Mononuclear cell (primary cell): ENCODE data around the gene LRMDA. TPM values are rescaled to one million over a fixed set of nuclear protein-coding genes. Genes with fewer than 3 reads are reported as not detected.

ENCODE experiments used
- H3K27me3 ChIP-seq: 2 replicates; pipeline ENCODE4 v1.6.0; 2011; ENCODE audit warnings: low read length, control low read depth; ENCODE audit not compliant: insufficient read depth
- H3K4me1 ChIP-seq: 2 replicates; pipeline ENCODE4 v1.5.1; 2011; ENCODE audit warnings: mild to moderate bottlenecking, low read length, control low read depth; ENCODE audit not compliant: insufficient read depth
- H3K4me3 ChIP-seq: 2 replicates; pipeline ENCODE4 v1.5.1; 2011; ENCODE audit warnings: mild to moderate bottlenecking, low read length, moderate library complexity
- H3K9me3 ChIP-seq: 2 replicates; pipeline ENCODE4 v1.5.1; 2011; ENCODE audit warnings: low read depth, mild to moderate bottlenecking, control low read depth, low read length
- total RNA-seq: library from RNA; depleted of rRNA; stranded (reverse); fragments of >200 nt; gene quantifications from one replicate; pipeline ENCODE4 v1.2.3, GENCODE V29; 2012

LRMDA gene
- total RNA-seq, 1 donor: 7.6 TPM

- H3K27me3 ChIP-seq: no peaks in the 10 kb centered on the region
- no peak overlapping the region for H3K4me3 ChIP-seq
- no peaks in the 10 kb centered on the region for H3K4me1 ChIP-seq
- H3K9me3 ChIP-seq: no peaks in the 10 kb centered on the region
Measured at GRCh38 chr10:76329891-76330575, 898.6 kb downstream of the LRMDA start.

- no peak overlapping the region for H3K4me3 ChIP-seq
- H3K27me3 ChIP-seq: no peaks in the 10 kb centered on the region
- H3K9me3 ChIP-seq: no peaks in the 10 kb centered on the region
- H3K4me1 ChIP-seq: no peaks in the 10 kb centered on the region
Measured at GRCh38 chr10:76331742-76332141, 900.3 kb downstream of the LRMDA start.

GRCh38 chr10:76333326-76333725 lies 901.9 kb downstream of the LRMDA start:
- Histone ChIP-seq H3K27me3 (no peaks in the 10 kb centered on the region), H3K9me3 (no peaks in the 10 kb centered on the region), H3K4me3 (no peak overlapping the region), H3K4me1 (no peaks in the 10 kb centered on the region)

- Histone ChIP-seq H3K9me3 (no peaks in the 10 kb centered on the region), H3K4me1 (no peaks in the 10 kb centered on the region), H3K4me3 (no peak overlapping the region), H3K27me3 (no peaks in the 10 kb centered on the region)
Measured at GRCh38 chr10:76333796-76334195, 902.4 kb downstream of the LRMDA start.

GRCh38 chr10:76334255-76334654 lies 902.8 kb downstream of the LRMDA start:
- no peak overlapping the region for H3K4me3 ChIP-seq
- no peaks in the 10 kb centered on the region for H3K27me3 ChIP-seq
- no peaks in the 10 kb centered on the region for H3K4me1 ChIP-seq
- H3K9me3 ChIP-seq: no peaks in the 10 kb centered on the region

GRCh38 chr10:76336213-76336963 lies 905.0 kb downstream of the LRMDA start:
- Histone ChIP-seq H3K27me3 (no peaks in the 10 kb centered on the region), H3K9me3 (no peaks in the 10 kb centered on the region), H3K4me3 (no peak overlapping the region), H3K4me1 (no peaks in the 10 kb centered on the region)

- no peaks in the 10 kb centered on the region for H3K4me1 ChIP-seq
- no peaks in the 10 kb centered on the region for H3K9me3 ChIP-seq
- H3K4me3 ChIP-seq: no peak overlapping the region
- H3K27me3 ChIP-seq: no peaks in the 10 kb centered on the region
Measured at GRCh38 chr10:76337641-76338040, 906.2 kb downstream of the LRMDA start.

- peaks cover 3% of the 10 kb centered on the region for H3K9me3 ChIP-seq
- H3K4me1 ChIP-seq: no peaks in the 10 kb centered on the region
- no peaks in the 10 kb centered on the region for H3K27me3 ChIP-seq
- no peak overlapping the region for H3K4me3 ChIP-seq
Measured at GRCh38 chr10:76338187-76338586, 906.8 kb downstream of the LRMDA start.

GRCh38 chr10:76341740-76342139 lies 910.3 kb downstream of the LRMDA start:
- Histone ChIP-seq H3K4me3 (no peak overlapping the region), H3K27me3 (no peaks in the 10 kb centered on the region), H3K9me3 (peaks cover 5% of the 10 kb centered on the region), H3K4me1 (no peaks in the 10 kb centered on the region)

GRCh38 chr10:76342996-76343395 lies 911.6 kb downstream of the LRMDA start:
- Histone ChIP-seq H3K4me3 (no peak overlapping the region), H3K4me1 (no peaks in the 10 kb centered on the region), H3K27me3 (no peaks in the 10 kb centered on the region), H3K9me3 (peaks cover 5% of the 10 kb centered on the region)

- Histone ChIP-seq H3K4me1 (no peaks in the 10 kb centered on the region), H3K9me3 (peaks cover 5% of the 10 kb centered on the region), H3K27me3 (no peaks in the 10 kb centered on the region), H3K4me3 (no peak overlapping the region)
Measured at GRCh38 chr10:76347832-76348231, 916.4 kb downstream of the LRMDA start.

GRCh38 chr10:76350583-76350982 lies 919.2 kb downstream of the LRMDA start:
- H3K27me3 ChIP-seq: no peaks in the 10 kb centered on the region
- H3K4me3 ChIP-seq: no peak overlapping the region
- no peaks in the 10 kb centered on the region for H3K4me1 ChIP-seq
- no peaks in the 10 kb centered on the region for H3K9me3 ChIP-seq

GRCh38 chr10:76352300-76352699 lies 920.9 kb downstream of the LRMDA start:
- no peaks in the 10 kb centered on the region for H3K27me3 ChIP-seq
- no peak overlapping the region for H3K4me3 ChIP-seq
- H3K9me3 ChIP-seq: no peaks in the 10 kb centered on the region
- no peaks in the 10 kb centered on the region for H3K4me1 ChIP-seq

GRCh38 chr10:76353237-76353851 lies 921.9 kb downstream of the LRMDA start:
- no peaks in the 10 kb centered on the region for H3K9me3 ChIP-seq
- no peak overlapping the region for H3K4me3 ChIP-seq
- H3K4me1 ChIP-seq: no peaks in the 10 kb centered on the region
- H3K27me3 ChIP-seq: no peaks in the 10 kb centered on the region

GRCh38 chr10:76354212-76354738 lies 922.9 kb downstream of the LRMDA start:
- no peaks in the 10 kb centered on the region for H3K9me3 ChIP-seq
- no peaks in the 10 kb centered on the region for H3K4me1 ChIP-seq
- H3K27me3 ChIP-seq: no peaks in the 10 kb centered on the region
- H3K4me3 ChIP-seq: no peak overlapping the region
